Mesothelial cell of epicardium (in vitro differentiated cells): Measurements from ENCODE around the gene ARMC9. TPM values are rescaled to one million over a fixed set of nuclear protein-coding genes. Genes with fewer than 3 reads are reported as not detected.
A peak's percentile ranks its signal among the peaks of the same experiment; 100 is the strongest.

Experiments used
- DNase-seq, 2 experiments: peaks; one replicate each; pipeline ENCODE4 v3.0.0; 2021; ENCODE audit warnings: low spot score in 2 of 2; ENCODE audit not compliant: unreplicated experiment in 2 of 2
- H3K27ac Mint-ChIP-seq: 2 replicates; pipeline ENCODE4 v1.8.0; 2021; ENCODE audit warnings: mixed read lengths
- H3K27me3 Mint-ChIP-seq: 2 replicates; pipeline ENCODE4 v1.8.0; 2021; ENCODE audit warnings: low read depth, mixed read lengths
- H3K36me3 Mint-ChIP-seq: 2 replicates; pipeline ENCODE4 v1.8.0; 2021; ENCODE audit warnings: mixed read lengths
- H3K4me1 Mint-ChIP-seq: 2 replicates; pipeline ENCODE4 v1.8.0; 2021; ENCODE audit warnings: mixed read lengths
- H3K4me3 Mint-ChIP-seq: 2 replicates; pipeline ENCODE4 v1.8.0; 2021; ENCODE audit warnings: mild to moderate bottlenecking, moderate library complexity, mixed read lengths
- H3K9me3 Mint-ChIP-seq: 2 replicates; pipeline ENCODE4 v1.8.0; 2021; ENCODE audit warnings: mixed read lengths
- CTCF ChIP-seq: fragments of 200-600 bp; sonication (generic); IDR thresholded peaks from one replicate; pipeline ENCODE4 v1.5.0; 2021; ENCODE audit warnings: antibody characterized with exemption; ENCODE audit not compliant: unreplicated experiment
- total RNA-seq: library from RNA; stranded (reverse); gene quantifications from 3 replicates; pipeline ENCODE4 v1.2.1, GENCODE V29; 2021

ARMC9 gene
- total RNA-seq, 1 donor from 2014 or later: 52.3 TPM

GRCh38 chr2:231370429-231370748 is 172.0 kb downstream of the ARMC9 start:
- H3K9me3 Mint-ChIP-seq: no peaks in the 10 kb centered on the region
- no peaks in the 10 kb centered on the region for H3K27me3 Mint-ChIP-seq
- H3K4me1 Mint-ChIP-seq: peaks cover 19% of the 10 kb centered on the region
- no peak overlapping the region for H3K27ac Mint-ChIP-seq
- no peak for DNase-seq
- TF ChIP-seq CTCF: no peak
- no peak overlapping the region for H3K4me3 Mint-ChIP-seq
- peaks cover 4% of the 10 kb centered on the region for H3K36me3 Mint-ChIP-seq

DNA sequence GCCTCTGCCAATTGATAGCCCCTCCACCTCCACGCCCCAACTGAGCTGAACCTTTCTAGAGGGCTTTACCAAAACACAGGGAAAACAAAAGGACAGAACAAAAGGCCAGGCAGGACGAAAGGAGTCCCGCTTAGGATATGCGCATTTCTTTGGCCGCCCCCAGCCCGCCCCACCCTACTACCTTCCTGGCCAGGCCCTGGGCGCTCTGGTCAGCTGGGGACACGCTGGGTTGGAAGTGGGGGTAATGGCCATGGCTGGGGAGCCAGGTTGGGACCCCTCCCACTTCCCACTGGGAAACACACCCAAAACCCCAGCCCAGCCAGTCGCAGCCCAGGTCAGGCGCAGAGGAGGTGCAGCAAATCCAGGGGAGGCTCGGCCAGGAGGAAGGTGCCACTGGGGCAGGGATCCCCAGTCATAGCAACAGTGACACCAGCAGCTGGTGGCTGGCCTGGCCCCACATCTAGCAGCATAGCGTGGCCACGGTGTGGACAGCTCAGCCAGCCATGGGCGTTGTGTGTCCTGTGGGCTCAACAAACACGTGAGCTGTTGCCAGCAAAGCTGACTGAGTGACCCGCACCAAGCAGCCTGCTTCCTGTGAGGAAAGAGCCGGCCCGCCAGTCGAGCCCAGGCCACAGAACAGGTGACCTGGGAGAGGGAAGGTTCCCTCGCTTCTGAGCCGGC is 172.5 kb downstream of the ARMC9 start:
- no peak for TF ChIP-seq CTCF
- peaks cover 23% of the 10 kb centered on the region for H3K4me1 Mint-ChIP-seq
- no peaks in the 10 kb centered on the region for H3K27me3 Mint-ChIP-seq
- H3K27ac Mint-ChIP-seq: no peak overlapping the region
- no peaks in the 10 kb centered on the region for H3K9me3 Mint-ChIP-seq
- H3K4me3 Mint-ChIP-seq: no peak overlapping the region
- no peak for DNase-seq
- H3K36me3 Mint-ChIP-seq: peaks cover 4% of the 10 kb centered on the region

DNA sequence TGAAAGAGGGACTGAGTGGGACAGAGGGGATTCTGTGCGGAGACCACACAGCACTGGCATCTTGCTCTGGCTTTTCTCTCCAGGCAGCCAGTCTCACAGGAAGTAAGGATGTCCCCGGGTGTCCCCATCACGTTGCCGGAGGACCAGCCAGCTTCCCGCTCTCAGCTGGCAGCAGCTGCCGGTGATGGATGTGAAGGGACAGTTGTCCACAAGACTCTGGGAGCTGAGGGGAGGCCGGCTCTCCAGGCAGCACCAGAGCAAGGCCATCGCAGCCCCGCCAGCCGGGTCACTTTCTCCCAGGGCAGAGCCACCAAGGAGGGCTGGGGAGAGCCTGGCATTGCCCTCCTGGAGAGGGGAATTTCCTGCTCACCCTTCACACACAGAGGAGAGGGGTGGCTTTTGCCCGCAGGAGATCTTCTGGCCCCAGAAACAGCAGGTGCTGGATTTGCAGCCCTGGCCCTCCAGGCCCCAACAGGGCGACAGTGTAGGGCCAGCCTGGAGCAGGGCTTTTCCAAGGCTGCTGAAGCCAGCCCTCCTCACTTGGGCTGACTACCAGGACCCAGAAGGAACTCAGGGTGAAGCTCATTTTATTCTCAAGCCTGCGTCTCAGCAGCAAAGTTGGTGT is 173.1 kb downstream of the ARMC9 start:
- no peak overlapping the region for H3K4me3 Mint-ChIP-seq
- H3K27ac Mint-ChIP-seq: peak overlapping the region; percentile 59
- peaks cover 4% of the 10 kb centered on the region for H3K36me3 Mint-ChIP-seq
- no peaks in the 10 kb centered on the region for H3K9me3 Mint-ChIP-seq
- H3K27me3 Mint-ChIP-seq: peaks cover 2% of the 10 kb centered on the region
- DNase-seq: no peak
- no peak for TF ChIP-seq CTCF
- H3K4me1 Mint-ChIP-seq: peaks cover 30% of the 10 kb centered on the region

- TF ChIP-seq CTCF: no peak
- peaks cover 34% of the 10 kb centered on the region for H3K4me1 Mint-ChIP-seq
- DNase-seq: no peak
- no peak overlapping the region for H3K27ac Mint-ChIP-seq
- H3K4me3 Mint-ChIP-seq: no peak overlapping the region
- peaks cover 9% of the 10 kb centered on the region for H3K27me3 Mint-ChIP-seq
- no peaks in the 10 kb centered on the region for H3K9me3 Mint-ChIP-seq
- peaks cover 4% of the 10 kb centered on the region for H3K36me3 Mint-ChIP-seq
Measured at GRCh38 chr2:231372326-231372725, 173.9 kb downstream of the ARMC9 start.

DNA sequence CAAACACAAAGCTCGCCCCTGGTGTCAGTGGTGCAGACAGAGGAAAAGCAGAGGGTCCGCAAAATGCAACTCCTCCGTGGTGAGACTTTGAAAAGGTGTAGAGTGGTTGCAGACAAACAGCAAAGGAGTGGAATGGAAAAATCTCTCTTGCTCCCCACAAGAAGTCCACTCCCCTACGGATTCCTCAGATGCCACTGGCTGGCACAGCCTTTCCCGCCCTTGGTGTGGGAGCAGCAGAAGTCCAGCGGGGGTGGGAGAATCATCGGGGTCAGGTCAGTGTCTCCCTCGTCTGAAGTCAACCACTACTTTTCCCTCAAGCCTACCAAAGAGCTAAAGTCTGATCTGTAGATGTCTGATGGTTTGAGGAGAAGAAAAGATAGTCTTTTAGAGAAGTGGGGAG is 174.8 kb downstream of the ARMC9 start:
- no peak for TF ChIP-seq CTCF
- Mint-ChIP-seq H3K27ac (peak overlapping the region; percentile 83), H3K4me3 (no peak overlapping the region), H3K27me3 (peaks cover 14% of the 10 kb centered on the region), H3K4me1 (peaks cover 34% of the 10 kb centered on the region), H3K36me3 (peaks cover 4% of the 10 kb centered on the region), H3K9me3 (no peaks in the 10 kb centered on the region)
- DNase-seq: no peak
